K562 (cell line): ENCODE measurements around the gene PFKP.

Experiments used
- CTCF ChIP-seq, 3 experiments: IDR thresholded peaks in 2 of 3; conservative IDR thresholded peaks in 1 of 3; 2 replicates each; pipeline ENCODE4 v1.5.1; 2011 to 2012; ENCODE audit warnings: low read length in 3 of 3, mild to moderate bottlenecking in 3 of 3, control low read depth in 2 of 3, improper control_type of control experiment in 1 of 3, inconsistent platforms in 1 of 3, low read depth in 1 of 3, mixed read lengths in 1 of 3, moderate library complexity in 1 of 3; ENCODE audit not compliant: insufficient read depth in 2 of 3
- ETV6 ChIP-seq, 3 experiments: fragments of 150-350 bp in 1 of 3; sonication (generic) in 1 of 3; formaldehyde crosslinking in 1 of 3; IDR thresholded peaks; 2 replicates each; pipeline versions ENCODE4 v1.6.1 to v1.8.0; 2014 to 2022; ENCODE audit warnings: borderline replicate concordance in 2 of 3, low read depth in 2 of 3, antibody characterized with exemption in 1 of 3, low read length in 1 of 3, mild to moderate bottlenecking in 1 of 3, missing genetic modification reagents in 1 of 3
- EZH2 ChIP-seq: IDR thresholded peaks from 2 replicates; pipeline ENCODE4 v1.6.1; 2012; ENCODE audit warnings: low read depth, mild to moderate bottlenecking, inconsistent platforms, low read length, borderline replicate concordance
- ILK ChIP-seq: fragments of 450-650 bp; IDR thresholded peaks from 2 replicates; pipeline ENCODE4 v1.6.1; 2016; ENCODE audit warnings: missing genetic modification characterization, low read depth, mild to moderate bottlenecking, missing compliant biosample characterization, moderate library complexity, borderline replicate concordance
- KAT7 ChIP-seq: sonication (generic); formaldehyde crosslinking; IDR thresholded peaks from 2 replicates; pipeline ENCODE4 v1.8.0; 2022; ENCODE audit warnings: missing genetic modification reagents, mild to moderate bottlenecking, borderline replicate concordance
- PML ChIP-seq: IDR thresholded peaks from 2 replicates; pipeline ENCODE4 v1.6.1; 2012; ENCODE audit warnings: low read length, inconsistent platforms
- POLR2A ChIP-seq: fragments of 450-650 bp; conservative IDR thresholded peaks from 2 replicates; pipeline ENCODE4 v1.6.1; 2016
- POLR2H ChIP-seq: IDR thresholded peaks from 2 replicates; pipeline ENCODE4 v1.6.1; 2016; ENCODE audit warnings: missing genetic modification characterization, low read depth, mild to moderate bottlenecking, control low read depth, missing compliant biosample characterization, moderate library complexity
- SMAD1 ChIP-seq: fragments of 150-350 bp; IDR thresholded peaks from 2 replicates; pipeline ENCODE4 v1.6.1; 2014; ENCODE audit warnings: low read length, low read depth; ENCODE audit not compliant: partially characterized antibody
- SP2 ChIP-seq: IDR thresholded peaks from 2 replicates; pipeline ENCODE4 v1.6.1; 2011; ENCODE audit warnings: mild to moderate bottlenecking, low read depth, low read length, moderate library complexity; ENCODE audit not compliant: poor library complexity, severe bottlenecking; ENCODE audit errors: extremely low read depth
- TCF7 ChIP-seq: sonication (generic); IDR thresholded peaks from 2 replicates; pipeline ENCODE4 v1.6.1; 2016; ENCODE audit warnings: antibody characterized with exemption, borderline replicate concordance

GRCh38 chr10:3128379-3129130 lies 61.2 kb downstream of the PFKP start:
- TF ChIP-seq PML (no peak), TCF7 (no peak), KAT7 (CRISPR knock-in tag) (no peak), POLR2A (no peak), ILK (tag) (no peak), SP2 (no peak), EZH2 (no peak), ETV6 (IDR thresholded peaks at IDR 0.05; ENCODE audit: borderline replicate concordance in 1 of 2, low read depth in 2 of 2, low read length in 1 of 2) (no peak), ETV6 (CRISPR knock-in tag; IDR thresholded peaks at IDR 0.05; ENCODE audit: borderline replicate concordance) (no peak), SMAD1 (no peak), CTCF (IDR thresholded peaks at IDR 0.05 in 2 of 3, conservative IDR thresholded peaks at IDR 0.05 in 1 of 3; ENCODE audit: insufficient read depth in 2 of 3, low read depth in 1 of 3, low read length in 3 of 3) (no peak), POLR2H (no peak)
